Left forelimb (tissue), 1 donor: ENCODE results near the gene FST.

Experiments used
- DNase-seq: peaks from one replicate; pipeline ENCODE4 v3.0.0-alpha.2; 2018; ENCODE audit warnings: low spot score

The FST gene

GRCh38 chr5:53475320-53475719 is 5.1 kb upstream of the FST start:
- DNase-seq, result no peak

DNA sequence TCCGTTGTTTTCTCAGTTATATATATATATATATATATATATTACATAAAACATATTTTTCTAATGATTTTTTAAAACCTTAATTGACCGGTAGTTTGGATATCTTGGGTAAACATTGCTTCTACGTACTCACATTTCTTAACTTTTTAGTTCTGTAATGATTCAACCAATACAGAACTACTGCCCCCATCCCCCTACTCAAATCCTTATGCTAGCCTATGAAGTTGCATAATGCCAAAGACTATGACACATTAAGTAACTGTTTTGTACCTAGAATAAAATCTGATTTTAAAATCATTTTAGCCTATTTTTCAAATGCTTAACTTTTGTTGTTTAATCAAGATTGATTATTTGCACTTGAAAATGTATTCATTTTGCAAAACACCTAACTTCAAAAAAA is 4.4 kb upstream of the FST start:
- DNase-seq, result no peak

DNA sequence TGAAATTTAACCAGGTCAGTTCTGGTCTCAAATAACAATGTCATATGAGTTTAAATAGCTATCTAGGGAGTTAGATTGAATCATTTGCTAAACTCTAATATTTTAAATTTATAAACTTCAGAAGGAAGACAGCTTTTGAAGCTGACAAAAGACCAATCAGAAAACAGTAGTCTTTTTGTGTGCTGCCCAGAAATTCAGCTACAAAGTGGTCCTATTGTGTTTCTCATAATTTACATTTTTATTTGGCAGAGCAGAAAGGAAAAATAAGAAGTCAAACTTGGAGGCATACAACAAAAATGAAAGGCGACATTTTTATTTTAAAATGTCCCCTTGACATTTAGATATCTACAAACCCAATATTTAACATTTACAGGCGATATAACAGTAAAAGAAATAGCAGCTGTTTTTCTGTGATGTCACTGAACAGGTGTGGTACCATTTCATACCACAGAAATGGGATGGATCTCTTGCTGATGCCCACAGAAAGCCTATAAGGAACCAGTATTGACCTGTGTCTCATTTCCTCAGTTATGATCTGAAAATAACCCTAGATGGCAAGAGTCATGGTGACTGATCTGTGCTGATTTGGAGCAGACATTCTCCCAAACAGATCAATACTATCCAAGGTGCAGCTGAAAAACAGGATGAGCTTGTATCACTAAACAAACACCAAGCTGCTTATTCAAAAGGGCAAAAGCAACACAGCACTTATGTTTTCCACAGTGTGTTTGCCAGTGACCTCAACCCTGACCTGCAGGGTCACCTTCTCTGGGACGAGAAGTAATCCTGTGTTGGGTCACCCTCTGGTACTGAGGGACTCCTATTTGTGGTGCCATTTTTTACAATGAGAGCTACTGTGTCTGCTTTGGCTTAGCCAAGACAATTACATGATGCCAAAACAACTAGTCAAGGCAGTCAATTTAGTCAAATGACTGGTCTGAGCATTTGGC is 3.6 kb upstream of the FST start:
- DNase-seq, result no peak

- DNase-seq, result no peak
These were observed 1.9 kb upstream of the FST start for GRCh38 chr5:53478411-53479044.

- no peak for DNase-seq
These were observed 1.3 kb upstream of the FST start for GRCh38 chr5:53479045-53479589.

DNA sequence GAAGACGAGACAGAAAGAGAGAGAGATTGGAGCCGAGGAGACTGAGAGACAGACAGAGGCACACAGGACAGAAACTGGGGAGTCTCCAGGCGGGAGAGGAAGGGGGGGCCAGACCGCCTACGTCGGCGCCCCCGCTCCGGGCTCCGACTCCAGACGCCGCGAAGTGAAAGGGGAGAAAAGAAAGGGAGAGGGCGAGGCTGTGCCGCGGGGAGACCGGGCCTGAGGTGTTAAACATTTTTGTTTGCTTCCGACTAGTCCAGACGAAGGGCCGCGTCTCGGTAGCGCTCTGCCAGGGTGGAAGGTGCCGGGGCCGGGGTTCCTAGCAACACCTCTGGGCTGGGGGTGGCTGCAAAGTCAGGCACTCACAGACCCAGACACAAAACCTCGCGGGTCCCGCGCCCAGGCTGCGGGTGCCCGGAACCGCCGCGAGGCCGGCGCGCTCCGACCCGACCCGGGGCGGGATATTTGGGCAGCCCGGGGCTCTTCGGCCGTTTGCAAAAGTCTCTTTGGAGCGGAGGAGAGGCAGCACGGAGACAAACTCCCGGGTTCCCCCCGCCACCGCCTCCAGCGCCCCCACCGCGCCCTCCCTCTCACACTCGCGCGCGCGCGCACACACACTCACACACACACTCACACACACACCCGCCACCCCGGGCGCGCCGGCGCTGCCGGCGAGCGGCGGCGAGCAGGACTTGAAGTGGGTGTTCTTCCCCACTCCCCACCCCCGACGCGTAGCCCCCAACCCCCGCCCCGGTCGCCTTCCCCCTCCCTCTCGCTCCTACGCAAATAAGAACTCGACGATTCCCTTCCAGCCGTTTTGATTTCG is 626 bp upstream of the FST start:
- DNase-seq, result peak; percentile 88

DNA sequence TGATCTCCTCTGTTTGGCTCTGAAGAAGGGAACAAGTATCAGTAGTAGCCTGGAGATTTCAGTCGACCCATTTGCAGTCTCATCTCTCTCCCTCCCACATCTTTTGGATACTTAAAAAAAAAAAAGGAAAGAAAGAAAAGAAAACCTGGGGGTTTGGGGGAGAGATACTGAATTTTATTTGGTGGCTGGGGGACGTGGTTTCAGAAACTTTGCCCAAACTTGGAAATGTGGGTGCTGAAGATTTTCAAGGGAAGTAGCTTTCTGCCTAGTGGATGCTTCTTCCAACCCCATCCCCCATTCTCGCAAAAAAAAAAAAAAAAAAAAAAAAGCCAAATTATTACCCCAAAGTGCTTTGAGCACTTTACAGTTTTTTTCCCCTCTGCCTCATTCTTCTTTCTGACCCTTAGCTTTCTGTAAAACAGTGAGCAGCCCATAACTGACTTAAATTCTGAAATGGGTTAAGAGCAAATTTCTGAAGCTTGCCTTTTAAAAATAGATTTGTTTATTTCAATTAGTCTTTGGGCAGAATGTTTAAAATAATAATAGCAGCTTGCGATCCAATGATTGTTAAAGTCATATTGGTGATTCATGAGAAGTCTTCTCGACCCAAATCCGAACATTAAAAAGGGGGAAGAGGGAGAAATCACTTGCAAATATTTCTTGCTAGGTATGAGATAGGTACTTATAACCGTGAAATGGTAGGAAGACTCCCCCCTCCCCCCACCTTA is 894 bp downstream of the FST start:
- no peak for DNase-seq

DNA sequence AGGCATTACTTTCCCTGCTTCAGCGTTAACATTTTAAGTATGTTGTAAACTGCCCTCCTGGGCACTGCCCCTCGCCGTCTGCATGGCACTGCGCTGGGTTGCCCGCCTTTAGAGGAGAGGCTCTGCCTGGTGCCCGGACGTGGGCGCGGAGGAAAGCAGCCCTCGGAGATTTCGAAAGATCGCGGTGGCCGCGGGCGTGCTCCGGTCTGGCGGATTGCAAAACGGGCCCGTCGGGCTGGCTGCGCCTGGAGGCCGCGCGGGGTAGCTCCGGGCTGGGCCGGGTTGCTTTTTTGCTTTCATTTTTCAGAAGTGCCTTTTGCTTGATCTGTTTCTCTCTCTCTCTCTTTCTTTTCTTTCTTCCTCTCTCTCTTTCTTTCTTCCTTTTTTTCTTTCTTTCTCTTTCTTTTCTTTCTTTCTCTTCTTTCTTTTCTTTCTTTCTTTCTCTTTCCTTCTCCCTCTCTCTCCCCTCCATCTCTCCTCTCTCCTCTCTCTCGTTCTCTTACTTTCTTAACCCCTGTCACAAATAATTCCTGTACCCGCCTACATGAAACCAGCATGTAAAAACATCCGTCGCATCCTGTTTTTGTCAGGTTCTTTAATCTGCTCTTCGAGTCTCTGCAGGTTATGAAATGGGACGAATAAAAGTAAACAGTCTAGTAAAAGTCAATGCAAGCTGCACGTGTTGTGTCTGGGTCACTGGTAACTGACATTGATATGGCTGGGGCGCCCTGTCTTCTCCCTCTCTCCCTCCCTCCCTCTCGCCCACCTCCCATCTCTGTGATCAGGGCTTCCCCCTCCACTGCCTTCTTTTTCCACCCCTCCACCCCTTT is 1.7 kb downstream of the FST start:
- peak; percentile 82 for DNase-seq

GRCh38 chr5:53482717-53483638 is 2.5 kb downstream of the FST start:
- DNase-seq, result peak; percentile 69

GRCh38 chr5:53487436-53487835 is 7.0 kb downstream of the FST start:
- no peak for DNase-seq

DNA sequence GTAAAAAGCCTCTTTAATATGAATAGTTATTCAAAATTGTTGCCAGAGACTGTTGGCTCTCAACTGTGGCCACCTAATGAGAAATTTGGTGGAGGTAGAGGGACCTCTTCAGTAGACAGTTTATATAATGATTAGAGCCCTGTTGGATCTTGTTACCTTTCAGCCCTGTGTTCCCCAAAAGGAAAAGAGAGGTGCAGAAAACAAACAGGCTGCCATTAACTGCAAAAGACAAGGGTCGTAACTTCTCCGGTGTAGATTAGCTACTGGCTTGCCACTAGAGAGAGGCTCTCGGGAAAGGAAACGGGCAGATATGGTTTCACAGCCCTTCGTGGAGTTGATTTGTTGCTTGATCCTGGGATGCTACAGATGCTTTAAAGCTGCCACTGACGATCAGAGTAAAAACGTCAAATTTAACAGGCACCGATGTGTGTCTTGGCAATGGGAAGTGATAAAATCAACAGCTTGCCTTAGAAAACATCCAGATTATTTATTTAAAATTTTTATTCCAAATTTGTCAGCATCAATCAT is 7.8 kb downstream of the FST start:
- DNase-seq, result no peak

- no peak for DNase-seq
These were observed 10.3 kb downstream of the FST start for GRCh38 chr5:53490747-53491146.

DNA sequence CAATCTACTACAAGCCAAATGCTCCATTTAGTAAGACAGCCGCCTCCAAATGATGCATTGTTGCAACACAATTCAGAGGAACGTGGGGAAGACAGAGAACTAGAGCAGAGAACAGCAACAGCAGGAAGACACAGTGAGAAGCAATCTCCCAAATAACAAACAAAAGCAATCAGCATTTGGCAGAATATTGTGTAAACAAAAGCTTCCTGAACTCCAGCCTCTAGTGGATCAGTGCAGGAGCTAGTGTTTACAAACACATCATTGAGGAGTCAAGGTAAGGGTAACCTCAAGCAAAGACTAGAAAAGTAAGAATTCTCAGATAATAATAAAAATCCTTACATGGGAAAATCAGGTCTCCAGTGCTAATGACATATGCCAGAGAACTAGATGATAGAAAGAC is 20.6 kb downstream of the FST start:
- DNase-seq, result no peak

GRCh38 chr5:53503562-53504218 is 23.3 kb downstream of the FST start:
- no peak for DNase-seq

DNA sequence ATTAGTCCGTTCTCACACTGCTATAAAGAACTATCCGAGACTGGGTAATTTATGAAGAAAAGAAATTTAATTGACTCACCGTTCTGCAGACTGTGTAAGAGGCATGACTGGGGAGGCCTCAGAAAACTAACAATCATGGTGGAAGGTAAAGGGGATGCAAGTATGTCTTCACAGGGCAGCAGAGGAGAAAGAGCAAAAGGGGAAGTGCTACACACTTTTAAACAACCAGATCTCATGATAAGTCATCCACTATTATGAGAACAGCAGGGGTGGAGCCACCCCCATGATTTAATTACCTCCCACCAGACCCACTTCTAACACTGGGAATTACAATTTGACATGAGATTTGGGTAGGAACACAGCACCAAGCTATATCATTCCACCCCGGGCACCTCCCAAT is 26.6 kb downstream of the FST start:
- DNase-seq, result no peak

GRCh38 chr5:53508125-53508524 is 27.7 kb downstream of the FST start:
- DNase-seq, result no peak

DNA sequence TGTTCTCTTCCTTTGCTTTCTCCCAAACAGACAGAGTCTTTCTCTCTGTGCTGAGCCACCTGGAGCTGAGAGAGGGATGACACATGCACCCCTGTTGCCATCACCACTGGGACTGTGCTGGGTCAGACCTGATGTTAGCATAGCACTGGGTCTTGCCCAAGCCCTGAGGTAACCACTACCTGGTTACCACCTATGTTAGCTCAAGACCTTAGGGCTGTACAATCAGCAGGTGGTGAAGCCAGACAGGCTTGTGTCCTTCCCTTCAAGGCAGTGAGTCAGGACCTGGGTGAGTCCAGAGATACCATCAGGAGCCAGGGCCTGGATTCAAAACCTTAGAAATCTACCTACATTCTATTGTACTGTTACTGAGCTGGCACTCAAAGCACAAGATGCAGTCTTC is 32.1 kb downstream of the FST start:
- DNase-seq, result no peak

DNA sequence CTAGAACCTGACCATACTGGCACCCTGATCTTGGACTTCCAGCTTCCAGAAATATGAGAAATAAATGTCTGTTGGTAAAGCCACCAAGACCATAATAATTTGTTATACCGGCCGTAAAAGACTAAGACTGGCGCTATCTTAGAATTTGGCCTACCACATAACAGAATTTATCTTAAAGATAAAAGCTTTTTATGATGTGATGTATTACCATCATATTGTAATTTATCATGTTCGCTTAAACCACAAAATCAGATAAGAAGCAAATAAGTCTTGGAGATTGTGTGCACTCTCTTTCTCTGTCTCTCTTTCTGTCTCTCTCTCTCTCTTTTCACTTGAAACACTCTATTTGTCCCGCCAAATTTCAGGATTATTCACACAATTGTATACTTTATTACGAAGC is 35.6 kb downstream of the FST start:
- no peak for DNase-seq

DNA sequence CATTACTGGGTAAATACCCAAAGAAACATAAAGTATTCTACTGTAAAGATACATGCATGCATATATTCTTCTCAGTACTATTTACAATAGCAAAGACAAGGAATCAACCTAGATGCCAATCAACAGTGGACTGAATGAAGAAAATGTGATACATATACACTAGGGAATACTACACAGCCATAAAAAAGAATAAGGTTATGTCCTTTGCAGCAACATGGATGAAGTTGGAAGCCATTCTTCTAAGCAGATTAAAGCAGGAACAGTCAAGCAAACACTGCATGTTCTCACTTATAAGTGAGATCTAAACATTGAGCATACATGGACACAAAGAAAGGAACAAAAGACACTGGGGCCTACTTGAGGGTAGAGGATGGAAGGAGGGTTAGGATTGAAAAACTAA is 40.4 kb downstream of the FST start:
- DNase-seq, result no peak
